ENCODE data around the gene RTN1. TPM values are rescaled to one million over a fixed set of nuclear protein-coding genes. Genes with fewer than 3 reads are reported as not detected.

RTN1 gene
- total RNA-seq, 1 donor from 2014 or later, result 1.2 TPM

- intact Hi-C loops (cut with micrococcal nuclease), result no loop called here
- ATAC-seq (peak; percentile 27), DNase-seq (no peak)
These were observed 287.6 kb downstream of the RTN1 start for GRCh38 chr14:59582845-59583509.

GRCh38 chr14:59582161-59582560 lies 288.4 kb downstream of the RTN1 start:
- intact Hi-C loops (cut with micrococcal nuclease), result no loop called here
- DNase-seq (no peak), ATAC-seq (no peak)

- DNase-seq (no peak), ATAC-seq (no peak)
- intact Hi-C loops (cut with micrococcal nuclease), result no loop called here
These were observed 289.7 kb downstream of the RTN1 start for GRCh38 chr14:59580911-59581310.

GRCh38 chr14:59576332-59577294 lies 294.0 kb downstream of the RTN1 start, which contains the start of gene CCDC175:
Gene CCDC175, minus strand, starts transcription at chr14:59576812. Its CDS starts 37 bp downstream, at chr14:59576775.
- peak; percentile 92 for DNase-seq

GRCh38 chr14:59570122-59570521 lies 300.5 kb downstream of the RTN1 start:
- intact Hi-C loops (cut with micrococcal nuclease), result no loop called here
- ATAC-seq (no peak), DNase-seq (no peak)

More at GRCh38 chr14:59576332-59577294, 294.0 kb downstream of the RTN1 start, which contains the start of gene CCDC175:
- peak; percentile 88 for ATAC-seq
- intact Hi-C loops (cut with micrococcal nuclease), result no loop called here

- intact Hi-C loops (cut with micrococcal nuclease), result no loop called here
- DNase-seq, result no peak
- ATAC-seq, result no peak
These were observed 303.9 kb downstream of the RTN1 start for GRCh38 chr14:59566725-59567124.

- no peak for DNase-seq
- intact Hi-C loops (cut with micrococcal nuclease), result no loop called here
- no peak for ATAC-seq
These were observed 304.3 kb downstream of the RTN1 start for GRCh38 chr14:59566296-59566695.

GRCh38 chr14:59565087-59565486 lies 305.5 kb downstream of the RTN1 start:
- intact Hi-C loops (cut with micrococcal nuclease), result no loop called here
- ATAC-seq (no peak), DNase-seq (no peak)

GRCh38 chr14:59564366-59564765 lies 306.2 kb downstream of the RTN1 start:
- no peak for ATAC-seq
- intact Hi-C loops (cut with micrococcal nuclease), result no loop called here
- no peak for DNase-seq

GRCh38 chr14:59547310-59547709 lies 323.3 kb downstream of the RTN1 start:
- no peak for DNase-seq
- intact Hi-C loops (cut with micrococcal nuclease), result no loop called here
- ATAC-seq, result no peak

Small RNAs within 50 kb of the gene (microRNA-seq; reads per million reads assigned to microRNA genes)
- not detected for gene MIR5586 (ENCODE audit: borderline number of aligned reads)

Other genes starting within 250 kb of the RTN1 start
- gene LRRC9, start 49.4 kb upstream of the RTN1 start, total RNA-seq, result 0.05 TPM
- gene PCNX4, start 221.1 kb upstream of the RTN1 start, total RNA-seq, result 23.2 TPM